VCaP (cell line): ENCODE measurements around the gene INAFM2.

Experiments
- H3K27ac ChIP-seq: fragments of 450-650 bp; 2 replicates; pipeline ENCODE4 v1.5.1; 2017
- CTCF ChIP-seq: fragments of 450-650 bp; conservative IDR thresholded peaks from 2 replicates; pipeline ENCODE4 v1.5.1; 2017; ENCODE audit warnings: mild to moderate bottlenecking, moderate library complexity

Gene INAFM2

GRCh38 chr15:40335938-40336743 lies 12.6 kb downstream of the INAFM2 start:
- no peak overlapping the region for H3K27ac ChIP-seq
- no peak for TF ChIP-seq CTCF

GRCh38 chr15:40336744-40337122 lies 13.2 kb downstream of the INAFM2 start:
- no peak overlapping the region for H3K27ac ChIP-seq
- TF ChIP-seq CTCF, result no peak

GRCh38 chr15:40337597-40337996 lies 14.1 kb downstream of the INAFM2 start:
- peak overlapping the region; percentile 97; the same call in 1 of the 2 replicates for H3K27ac ChIP-seq
- no peak for TF ChIP-seq CTCF

GRCh38 chr15:40338041-40338657 lies 14.7 kb downstream of the INAFM2 start:
- peak; percentile 85 for TF ChIP-seq CTCF
- peak overlapping the region; percentile 97; the same call in 1 of the 2 replicates for H3K27ac ChIP-seq

- H3K27ac ChIP-seq, result peak overlapping the region; percentile 97
- no peak for TF ChIP-seq CTCF
These were observed 15.6 kb downstream of the INAFM2 start for GRCh38 chr15:40338921-40339620.

GRCh38 chr15:40339621-40339945 lies 16.1 kb downstream of the INAFM2 start:
- peak overlapping the region; percentile 97 for H3K27ac ChIP-seq
- TF ChIP-seq CTCF, result peak; percentile 44; the same call in 1 of the 2 replicates

GRCh38 chr15:40340038-40340739 lies 16.7 kb downstream of the INAFM2 start:
- peak overlapping the region; percentile 97 for H3K27ac ChIP-seq
- no peak for TF ChIP-seq CTCF
